ENCODE measurements around the gene SHB. TPM values are rescaled to one million over a fixed set of nuclear protein-coding genes. Genes with fewer than 3 reads are reported as not detected.

SHB gene
- total and polyA plus RNA-seq, 2 of the 13 experiments (the other 11 are each of a cell fraction or from before 2014, with no cell fraction given), result 19.4 to 20.7 TPM

DNA sequence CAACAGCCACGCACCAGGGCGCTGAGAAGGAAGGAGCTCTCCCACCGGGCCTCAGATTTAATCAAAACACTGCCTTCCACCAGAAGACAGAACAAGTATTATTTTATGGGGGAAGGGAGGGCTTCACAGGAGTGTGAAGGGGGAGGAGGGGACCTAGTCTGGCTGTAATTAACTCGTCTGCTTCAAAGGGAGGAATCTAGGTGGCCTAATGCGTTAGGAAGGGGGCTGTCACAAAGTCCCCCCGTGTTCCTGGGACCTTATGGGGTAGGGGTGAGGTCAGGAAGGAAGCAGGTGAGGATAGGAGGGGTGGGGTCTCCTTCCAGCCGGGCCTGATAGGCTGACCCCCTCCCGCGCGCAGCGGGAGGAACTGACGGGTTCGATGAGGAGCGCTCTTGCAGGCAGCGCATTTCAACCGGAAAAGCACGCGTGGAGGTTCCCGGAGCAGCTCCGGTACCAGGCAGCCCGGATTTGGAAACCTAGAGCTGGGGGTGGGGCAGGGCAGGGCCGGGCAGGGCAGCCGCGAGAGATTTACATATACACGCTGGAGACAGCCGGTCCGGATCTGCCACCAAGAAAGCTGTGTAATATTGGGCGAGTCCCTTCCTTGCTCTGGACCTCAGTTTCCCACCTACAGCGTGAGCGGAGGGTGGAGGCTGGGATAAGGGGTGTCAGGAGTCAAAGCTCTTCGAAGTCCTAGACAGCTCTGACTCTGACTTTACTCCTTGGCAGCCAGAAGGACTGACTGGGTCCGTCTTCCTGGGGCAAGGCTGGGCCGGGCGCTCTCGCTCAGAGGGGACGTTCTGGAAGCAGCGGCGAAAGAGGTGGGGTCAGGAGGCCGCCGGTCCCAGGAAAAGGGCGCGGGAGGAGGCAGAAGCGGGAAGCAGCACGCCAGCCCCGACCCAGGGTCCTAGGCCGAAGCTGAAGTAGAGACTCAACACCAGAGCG, 1.8 kb downstream of the SHB start (continued):
- TF ChIP-seq RAD21 (CRISPR knock-in tag; IDR thresholded peaks at IDR 0.05), result no peak
- TF ChIP-seq NFYC (CRISPR knock-in tag; IDR thresholded peaks at IDR 0.05), result no peak
- 0 out of 2 replicates have a peak, but pooled peaks have one; percentile 62 for TF ChIP-seq MED13 (CRISPR knock-in tag; IDR thresholded peaks at IDR 0.05)
- no peak for TF ChIP-seq RBAK (CRISPR knock-in tag; IDR thresholded peaks at IDR 0.05)
- TF ChIP-seq BCLAF1 (IDR thresholded peaks at IDR 0.05), result no peak
- 0 out of 2 replicates have a peak, but pooled peaks have one; percentile 66 for TF ChIP-seq TGIF2 (CRISPR knock-in tag; IDR thresholded peaks at IDR 0.05)
- TF ChIP-seq ZNF703 (CRISPR knock-in tag; IDR thresholded peaks at IDR 0.05; ENCODE audit: borderline replicate concordance), result no peak
- no peak for TF ChIP-seq HNRNPUL1 (IDR thresholded peaks at IDR 0.05; ENCODE audit: low read depth, low read length)
- TF ChIP-seq GTF2F1 (IDR thresholded peaks at IDR 0.05; ENCODE audit: low read length), result no peak
- no peak for TF ChIP-seq ZNF20 (CRISPR knock-in tag; IDR thresholded peaks at IDR 0.05)
- TF ChIP-seq LCORL (IDR thresholded peaks at IDR 0.05), result no peak
- TF ChIP-seq LCORL (CRISPR knock-in tag; IDR thresholded peaks at IDR 0.05), result 0 out of 2 replicates have a peak, but pooled peaks have one; percentile 33
- no peak for TF ChIP-seq BCL3 (CRISPR knock-in tag; IDR thresholded peaks at IDR 0.05)
- TF ChIP-seq SMARCC2 (IDR thresholded peaks at IDR 0.05), result no peak
- TF ChIP-seq ZMYM2 (CRISPR knock-in tag; IDR thresholded peaks at IDR 0.05), result no peak
- no peak for TF ChIP-seq NKX3-1 (CRISPR knock-in tag; IDR thresholded peaks at IDR 0.05)
- 0 out of 3 replicates have a peak, but pooled peaks have one; percentile 14 for TF ChIP-seq MXI1 (IDR thresholded peaks at IDR 0.05; ENCODE audit: borderline replicate concordance, low read depth, low read length)
- no peak for TF ChIP-seq STAG1 (CRISPR knock-in tag; IDR thresholded peaks at IDR 0.05)
- 0 out of 2 replicates have a peak, but pooled peaks have one; percentile 20 for TF ChIP-seq ZNF691 (CRISPR knock-in tag; IDR thresholded peaks at IDR 0.05; ENCODE audit: borderline replicate concordance, low read depth)
- TF ChIP-seq, protein P1, sequence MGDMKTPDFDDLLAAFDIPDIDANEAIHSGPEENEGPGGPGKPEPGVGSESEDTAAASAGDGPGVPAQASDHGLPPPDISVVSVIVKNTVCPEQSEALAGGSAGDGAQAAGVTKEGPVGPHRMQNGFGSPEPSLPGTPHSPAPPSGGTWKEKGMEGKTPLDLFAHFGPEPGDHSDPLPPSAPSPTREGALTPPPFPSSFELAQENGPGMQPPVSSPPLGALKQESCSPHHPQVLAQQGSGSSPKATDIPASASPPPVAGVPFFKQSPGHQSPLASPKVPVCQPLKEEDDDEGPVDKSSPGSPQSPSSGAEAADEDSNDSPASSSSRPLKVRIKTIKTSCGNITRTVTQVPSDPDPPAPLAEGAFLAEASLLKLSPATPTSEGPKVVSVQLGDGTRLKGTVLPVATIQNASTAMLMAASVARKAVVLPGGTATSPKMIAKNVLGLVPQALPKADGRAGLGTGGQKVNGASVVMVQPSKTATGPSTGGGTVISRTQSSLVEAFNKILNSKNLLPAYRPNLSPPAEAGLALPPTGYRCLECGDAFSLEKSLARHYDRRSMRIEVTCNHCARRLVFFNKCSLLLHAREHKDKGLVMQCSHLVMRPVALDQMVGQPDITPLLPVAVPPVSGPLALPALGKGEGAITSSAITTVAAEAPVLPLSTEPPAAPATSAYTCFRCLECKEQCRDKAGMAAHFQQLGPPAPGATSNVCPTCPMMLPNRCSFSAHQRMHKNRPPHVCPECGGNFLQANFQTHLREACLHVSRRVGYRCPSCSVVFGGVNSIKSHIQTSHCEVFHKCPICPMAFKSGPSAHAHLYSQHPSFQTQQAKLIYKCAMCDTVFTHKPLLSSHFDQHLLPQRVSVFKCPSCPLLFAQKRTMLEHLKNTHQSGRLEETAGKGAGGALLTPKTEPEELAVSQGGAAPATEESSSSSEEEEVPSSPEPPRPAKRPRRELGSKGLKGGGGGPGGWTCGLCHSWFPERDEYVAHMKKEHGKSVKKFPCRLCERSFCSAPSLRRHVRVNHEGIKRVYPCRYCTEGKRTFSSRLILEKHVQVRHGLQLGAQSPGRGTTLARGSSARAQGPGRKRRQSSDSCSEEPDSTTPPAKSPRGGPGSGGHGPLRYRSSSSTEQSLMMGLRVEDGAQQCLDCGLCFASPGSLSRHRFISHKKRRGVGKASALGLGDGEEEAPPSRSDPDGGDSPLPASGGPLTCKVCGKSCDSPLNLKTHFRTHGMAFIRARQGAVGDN (CRISPR knock-in tag; IDR thresholded peaks at IDR 0.05), result peak; percentile 66; the same call in 1 of the 2 replicates
- TF ChIP-seq CHCHD3 (CRISPR knock-in tag; IDR thresholded peaks at IDR 0.05), result no peak
- TF ChIP-seq SMARCE1 (IDR thresholded peaks at IDR 0.05; ENCODE audit: borderline replicate concordance), result no peak

Measured in HepG2 (cell line).